ENCODE results near the gene PHF21A.

DNA sequence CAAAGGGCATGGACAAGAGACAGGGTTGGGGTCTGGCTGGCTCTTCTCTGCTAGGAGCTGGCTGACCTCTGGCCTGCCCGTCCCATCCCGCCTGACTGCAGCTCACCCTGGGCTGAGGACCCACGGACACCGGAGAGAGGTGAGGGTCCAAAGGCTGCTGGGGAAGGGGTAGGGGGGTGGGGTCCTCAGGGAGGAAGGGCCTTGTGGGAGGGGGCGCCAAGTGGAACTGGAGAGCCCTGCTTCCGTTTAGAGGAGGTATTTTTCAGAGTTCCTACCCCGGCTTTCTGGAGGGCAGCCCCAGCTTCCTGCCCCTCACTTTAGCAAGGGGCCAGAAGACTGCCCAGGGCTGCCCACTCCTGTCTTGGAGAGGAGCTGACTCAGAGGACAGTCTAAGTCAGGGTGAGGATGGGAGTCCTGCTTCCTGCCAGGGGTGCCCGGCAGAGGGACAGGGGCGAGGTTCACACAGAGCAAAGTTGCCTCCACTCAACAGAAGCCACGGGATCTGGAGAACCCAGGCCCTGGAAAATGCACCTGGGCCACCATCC is 191.7 kb downstream of the PHF21A start:
- TF ChIP-seq, protein P1, sequence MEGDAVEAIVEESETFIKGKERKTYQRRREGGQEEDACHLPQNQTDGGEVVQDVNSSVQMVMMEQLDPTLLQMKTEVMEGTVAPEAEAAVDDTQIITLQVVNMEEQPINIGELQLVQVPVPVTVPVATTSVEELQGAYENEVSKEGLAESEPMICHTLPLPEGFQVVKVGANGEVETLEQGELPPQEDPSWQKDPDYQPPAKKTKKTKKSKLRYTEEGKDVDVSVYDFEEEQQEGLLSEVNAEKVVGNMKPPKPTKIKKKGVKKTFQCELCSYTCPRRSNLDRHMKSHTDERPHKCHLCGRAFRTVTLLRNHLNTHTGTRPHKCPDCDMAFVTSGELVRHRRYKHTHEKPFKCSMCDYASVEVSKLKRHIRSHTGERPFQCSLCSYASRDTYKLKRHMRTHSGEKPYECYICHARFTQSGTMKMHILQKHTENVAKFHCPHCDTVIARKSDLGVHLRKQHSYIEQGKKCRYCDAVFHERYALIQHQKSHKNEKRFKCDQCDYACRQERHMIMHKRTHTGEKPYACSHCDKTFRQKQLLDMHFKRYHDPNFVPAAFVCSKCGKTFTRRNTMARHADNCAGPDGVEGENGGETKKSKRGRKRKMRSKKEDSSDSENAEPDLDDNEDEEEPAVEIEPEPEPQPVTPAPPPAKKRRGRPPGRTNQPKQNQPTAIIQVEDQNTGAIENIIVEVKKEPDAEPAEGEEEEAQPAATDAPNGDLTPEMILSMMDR (conservative IDR thresholded peaks at IDR 0.05; ENCODE audit: low read length), result no peak
- no peak for TF ChIP-seq EZH2phosphoT487 (IDR thresholded peaks at IDR 0.05; ENCODE audit: borderline replicate concordance)
